GM21390 (cell line): ENCODE data around the gene CFAP65.

Experiments
- ATAC-seq: cut with Tn5 transposase; IDR thresholded peaks from one replicate; pipeline ENCODE4 v1.9.1; 2021; ENCODE audit not compliant: unreplicated experiment

The CFAP65 gene

GRCh38 chr2:219041252-219041651, at the start of gene CFAP65:
Gene CFAP65, minus strand, starts transcription at chr2:219041516. Its CDS starts 2,468 bp downstream, at chr2:219039048.
- no peak for ATAC-seq

DNA sequence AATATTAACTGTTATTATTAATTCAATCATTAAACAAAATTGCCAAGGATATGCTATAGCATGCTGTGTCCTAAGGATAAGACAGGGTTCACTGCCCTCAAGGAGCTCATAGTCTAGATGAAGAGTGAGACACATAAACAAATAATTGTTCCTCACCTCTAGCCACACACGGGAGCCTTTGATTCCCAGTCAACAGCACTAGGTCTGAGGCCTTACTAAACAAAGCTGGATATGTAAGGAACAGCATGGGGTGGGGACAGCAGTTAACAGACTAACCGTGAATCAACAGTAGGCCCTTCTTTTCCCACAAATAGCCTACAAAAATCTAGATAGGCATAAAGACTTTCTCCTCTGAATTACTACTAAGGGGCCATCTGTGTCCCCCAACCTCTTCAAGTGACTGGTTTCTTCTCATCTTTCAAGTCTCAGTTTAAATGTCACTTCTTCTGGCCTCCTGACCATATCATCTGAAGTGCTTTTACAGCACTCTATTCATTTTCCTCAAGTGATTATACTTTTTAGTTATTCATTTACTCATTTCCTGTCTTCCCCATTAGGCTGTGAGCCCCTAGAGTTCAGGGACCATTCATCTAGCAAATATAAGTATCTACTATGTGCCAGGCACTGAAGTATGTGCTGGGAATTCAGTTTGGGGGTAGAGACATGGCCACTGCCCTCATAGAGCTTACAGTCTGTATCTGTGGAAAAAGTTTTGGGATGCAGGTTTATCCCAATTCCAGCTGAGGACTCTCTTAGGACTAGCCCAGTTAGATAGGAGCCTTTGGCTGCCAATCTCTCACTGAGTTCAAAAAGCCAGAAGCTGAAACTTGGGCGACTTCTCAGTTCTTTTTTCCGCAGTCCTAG, 49.4 kb upstream of the CFAP65 start:
- no peak for ATAC-seq

DNA sequence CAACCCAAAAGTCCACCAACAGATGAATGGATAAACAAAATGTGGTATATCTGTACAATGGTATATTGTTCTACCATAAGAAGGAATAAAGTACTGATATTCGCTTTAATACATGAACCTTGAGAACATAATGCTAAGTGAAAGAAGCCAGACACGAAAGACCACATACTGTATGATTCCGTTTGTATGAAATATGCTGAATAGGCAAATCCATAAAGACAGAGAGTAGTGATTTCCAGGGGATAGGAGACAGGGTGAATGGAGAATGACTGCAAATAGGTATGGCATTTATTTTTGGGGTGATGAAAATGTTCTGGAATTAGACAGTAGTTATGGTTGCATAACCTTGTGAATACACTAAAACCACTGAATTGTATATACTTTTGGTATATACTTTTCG, 48.0 kb upstream of the CFAP65 start:
- no peak for ATAC-seq

GRCh38 chr2:219087848-219088247, 46.5 kb upstream of the CFAP65 start:
- ATAC-seq: no peak

DNA sequence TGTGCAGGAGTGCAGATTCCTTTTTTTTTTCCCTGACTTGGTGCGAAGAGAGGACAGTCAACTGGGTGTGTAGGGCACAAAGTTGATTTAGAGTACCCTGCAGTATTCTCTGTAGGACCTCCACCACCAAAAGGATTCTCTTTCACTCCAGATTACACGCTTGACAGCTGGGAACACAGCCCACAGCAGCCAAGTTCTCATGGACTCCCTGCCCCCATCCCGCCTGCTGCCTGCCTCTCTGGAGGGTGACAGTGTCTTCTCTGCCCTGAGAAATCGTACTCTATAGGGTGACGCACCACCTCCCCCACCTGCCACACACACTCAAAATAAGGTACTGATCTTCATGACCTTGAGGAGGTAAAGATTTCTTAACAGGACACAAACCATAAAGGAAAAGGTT, 46.0 kb upstream of the CFAP65 start:
- ATAC-seq: no peak

GRCh38 chr2:219086196-219086595, 44.9 kb upstream of the CFAP65 start:
- ATAC-seq: no peak

- no peak for ATAC-seq
Observed at GRCh38 chr2:219084791-219085190, 43.5 kb upstream of the CFAP65 start.

- ATAC-seq: no peak
Observed at GRCh38 chr2:219082332-219082958, 41.1 kb upstream of the CFAP65 start.

GRCh38 chr2:219081701-219082331, 40.5 kb upstream of the CFAP65 start:
- no peak for ATAC-seq

DNA sequence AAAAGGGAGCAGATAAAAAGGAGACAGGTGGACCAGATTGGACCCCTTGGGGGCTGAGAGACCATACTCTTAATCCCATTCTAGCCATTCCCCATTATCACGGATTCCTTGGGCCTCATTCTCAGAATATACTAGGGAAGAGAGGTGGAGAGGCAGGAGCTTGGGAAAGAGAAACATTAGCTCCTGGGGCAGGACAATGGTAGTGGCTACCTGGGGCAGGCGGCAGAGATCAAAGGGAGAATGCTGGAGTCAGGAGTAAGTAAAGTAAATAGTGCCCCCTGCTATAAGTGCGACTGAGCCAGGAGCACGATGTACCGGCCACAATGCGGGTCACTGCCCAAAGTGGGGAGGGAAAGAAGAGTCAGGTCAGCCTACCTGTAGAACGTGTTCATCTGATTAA, 39.8 kb upstream of the CFAP65 start:
- no peak for ATAC-seq

DNA sequence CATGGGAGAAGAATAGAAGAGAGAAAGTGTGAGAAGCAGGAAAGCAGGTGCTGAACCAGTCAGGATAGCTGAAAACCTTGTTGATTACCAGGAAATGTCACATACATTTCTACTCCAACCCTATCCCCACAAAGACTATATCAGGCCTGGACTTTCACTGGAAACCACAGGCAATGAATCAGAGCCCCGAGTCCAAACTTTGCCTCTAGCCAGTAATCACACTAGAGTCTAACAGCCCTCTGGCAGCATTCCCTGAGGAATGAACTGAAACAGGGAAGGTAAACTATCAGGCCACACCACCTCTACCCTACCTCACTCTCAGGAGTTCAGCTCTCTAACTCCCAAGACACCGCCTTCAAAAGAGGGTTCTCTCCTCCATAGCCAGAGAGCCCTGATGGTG, 38.1 kb upstream of the CFAP65 start:
- ATAC-seq: no peak

DNA sequence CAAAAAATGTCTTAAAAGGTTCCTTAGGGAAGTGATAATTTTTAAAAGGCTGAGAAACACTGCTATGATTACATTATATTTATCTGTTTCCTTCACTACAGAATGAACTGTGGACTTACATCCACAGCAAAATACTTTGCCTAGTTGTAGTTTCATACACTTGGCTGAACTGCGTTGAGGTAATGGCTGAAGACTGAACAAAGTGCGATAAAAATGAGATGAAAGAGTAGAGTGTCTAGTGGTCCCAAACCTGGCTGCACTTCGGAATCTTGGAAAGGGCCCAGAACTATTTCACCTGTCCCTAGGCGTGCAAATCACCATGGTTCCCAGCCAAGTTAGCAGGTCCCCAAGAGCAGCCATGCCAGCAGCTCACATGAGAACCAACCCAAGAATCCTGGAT, 37.6 kb upstream of the CFAP65 start:
- no peak for ATAC-seq

- no peak for ATAC-seq
Observed at GRCh38 chr2:219078126-219078525, 36.8 kb upstream of the CFAP65 start.

- no peak for ATAC-seq
Observed at GRCh38 chr2:219076253-219076652, 34.9 kb upstream of the CFAP65 start.

DNA sequence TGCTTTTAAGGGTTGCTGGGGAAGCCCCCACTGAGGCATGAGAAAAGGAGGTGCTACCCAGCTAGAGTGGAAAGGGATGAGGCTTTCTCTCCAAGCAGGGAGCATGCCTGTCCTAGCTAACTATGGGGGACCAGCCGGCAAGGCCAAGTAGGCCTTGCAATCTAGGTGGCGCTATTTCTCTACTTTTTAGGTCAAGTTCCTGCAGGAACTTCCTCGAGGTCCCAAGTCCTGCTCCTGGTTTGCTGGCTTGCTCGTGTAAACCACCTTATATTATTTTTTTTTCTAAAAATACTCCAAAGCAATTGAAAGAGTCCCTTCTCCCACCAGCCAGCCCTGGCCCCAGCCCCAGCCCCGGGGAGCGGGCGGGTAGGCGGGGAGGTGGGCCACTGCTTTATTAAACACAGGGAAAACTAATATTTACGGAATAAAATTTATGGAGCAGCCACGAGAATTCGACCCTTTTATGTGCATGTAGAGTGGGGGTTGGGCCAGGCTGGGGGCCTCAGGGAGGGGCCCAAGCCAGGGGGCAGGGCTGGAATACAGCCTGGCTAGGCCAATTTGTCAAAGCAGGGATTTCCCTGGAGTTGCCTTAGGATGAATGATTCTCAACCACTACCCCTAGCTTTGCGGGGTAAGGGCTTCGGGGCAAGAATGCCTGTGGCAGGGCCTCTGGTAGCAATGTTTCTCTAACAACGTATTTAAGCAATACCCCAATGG, 32.3 kb upstream of the CFAP65 start:
- ATAC-seq: no peak

- no peak for ATAC-seq
Observed at GRCh38 chr2:219072741-219073250, 31.5 kb upstream of the CFAP65 start.

GRCh38 chr2:219071131-219071816, 30.0 kb upstream of the CFAP65 start:
- no peak for ATAC-seq

DNA sequence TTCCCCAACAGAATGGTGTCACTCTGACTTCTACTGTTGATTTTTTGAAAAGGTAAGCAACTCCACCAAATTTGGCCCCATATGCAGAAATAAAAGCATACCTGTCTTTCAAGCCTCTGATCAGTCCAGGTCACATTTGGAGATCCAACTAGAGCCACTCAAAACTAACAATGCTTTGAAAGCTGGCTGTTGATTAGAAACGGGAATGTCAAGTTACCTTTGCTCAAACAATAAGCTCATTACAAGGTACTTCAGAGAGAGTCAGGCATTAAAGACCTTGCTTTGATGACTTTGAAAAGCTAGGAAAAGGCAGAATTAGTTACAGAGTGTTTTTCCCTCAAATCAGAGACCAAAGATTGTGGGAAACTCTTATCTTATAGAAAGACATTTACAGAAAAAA, 24.2 kb upstream of the CFAP65 start:
- no peak for ATAC-seq

GRCh38 chr2:219062081-219062480, 20.8 kb upstream of the CFAP65 start:
- no peak for ATAC-seq
